HG03342 (cell line): Measurements from ENCODE around the gene ISG15.
"Not testable (repeated sequence)": the region's sequence is repeated elsewhere in the genome, so short reads cannot be mapped to it uniquely, and the experiment has no call there.

Experiments used
- ATAC-seq: cut with Tn5 transposase; IDR thresholded peaks from one replicate; pipeline ENCODE4 v1.9.1; 2021; ENCODE audit warnings: mild to moderate bottlenecking, moderate library complexity; ENCODE audit not compliant: unreplicated experiment

The ISG15 gene

GRCh38 chr1:992362-992761 lies 20.9 kb upstream of the ISG15 start:
- ATAC-seq, result no peak

GRCh38 chr1:993379-993995 lies 19.8 kb upstream of the ISG15 start:
- ATAC-seq, result no peak

- not testable (repeated sequence) for ATAC-seq
These were observed 18.8 kb upstream of the ISG15 start for GRCh38 chr1:994546-994945.

- ATAC-seq, result no peak
These were observed 17.3 kb upstream of the ISG15 start for GRCh38 chr1:995665-996633.

- ATAC-seq, result no peak
These were observed 16.2 kb upstream of the ISG15 start for GRCh38 chr1:996851-997712.

GRCh38 chr1:997713-997992 lies 15.6 kb upstream of the ISG15 start:
- ATAC-seq, result no peak

- ATAC-seq, result no peak
These were observed 15.1 kb upstream of the ISG15 start for GRCh38 chr1:997993-998744.

GRCh38 chr1:998745-998994 lies 14.6 kb upstream of the ISG15 start:
- ATAC-seq, result no peak

GRCh38 chr1:998995-999724 lies 14.1 kb upstream of the ISG15 start:
- no peak for ATAC-seq

GRCh38 chr1:999725-1000356 lies 13.5 kb upstream of the ISG15 start, which contains the start of gene HES4:
TSS of gene HES4 (minus strand) at chr1:1000097. CDS start at chr1:999973, 124 bp downstream.
- ATAC-seq, result peak; percentile 41

- ATAC-seq, result peak; percentile 25
These were observed 12.8 kb upstream of the ISG15 start for GRCh38 chr1:1000357-1001056.

- ATAC-seq, result no peak
These were observed 12.1 kb upstream of the ISG15 start for GRCh38 chr1:1001057-1001783.

- ATAC-seq, result no peak
These were observed 9.5 kb upstream of the ISG15 start for GRCh38 chr1:1003618-1004419.

- ATAC-seq, result no peak
These were observed 8.9 kb upstream of the ISG15 start for GRCh38 chr1:1004420-1004779.

- ATAC-seq, result no peak
These were observed 8.3 kb upstream of the ISG15 start for GRCh38 chr1:1004780-1005697.

GRCh38 chr1:1005774-1006304 lies 7.5 kb upstream of the ISG15 start:
- no peak for ATAC-seq
